ENCODE data around the gene CYP4Z1. TPM values are rescaled to one million over a fixed set of nuclear protein-coding genes. Genes with fewer than 3 reads are reported as not detected.
"Not testable (repeated sequence)": the region's sequence is repeated elsewhere in the genome, so short reads cannot be mapped to it uniquely, and the experiment has no call there.

CYP4Z1 gene
- total and polyA plus RNA-seq, 12 donors: 0.07 to 0.84 (median 0.28) TPM; not detected in 1

GRCh38 chr1:47113178-47113577 lies 46.1 kb downstream of the CYP4Z1 start:
- DNase-seq: no peak
- Histone ChIP-seq H3K4me3 (no peak overlapping the region), H3K27ac (no peak overlapping the region), H3K27me3 (no peaks in the 10 kb centered on the region), H3K36me3 (replicated peaks in 1 of 2) (no peaks in the 10 kb centered on the region), H3K9me3 (replicated peaks in 1 of 3) (no peaks in the 10 kb centered on the region), H3K4me1 (replicated peaks in 1 of 2) (no peaks in the 10 kb centered on the region)
- WGBS, 4 donors: 72 to 83% (median 80%) methylated on average over 4 of the region's 4 CpGs
- intact Hi-C loops (cut with DNase I): no loop called here
- TF ChIP-seq POLR2A (IDR thresholded peaks at IDR 0.05) (no peak), CTCF (IDR thresholded peaks at IDR 0.05) (no peak)

GRCh38 chr1:47121039-47121438 lies 54.0 kb downstream of the CYP4Z1 start:
- H3K4me1 ChIP-seq (replicated peaks in 1 of 2); DNase-seq; H3K27ac ChIP-seq; H3K27me3 ChIP-seq; intact Hi-C loops (cut with DNase I); H3K9me3 ChIP-seq (replicated peaks in 1 of 3); H3K4me3 ChIP-seq; H3K36me3 ChIP-seq (replicated peaks in 1 of 2): not testable (repeated sequence)
- 60 to 85% (median 72%) methylated on average over 1 of the region's 1 CpG for WGBS, 4 donors

GRCh38 chr1:47124834-47125233 lies 57.8 kb downstream of the CYP4Z1 start:
- intact Hi-C loops (cut with DNase I); H3K27me3 ChIP-seq; H3K9me3 ChIP-seq (replicated peaks in 1 of 3); H3K27ac ChIP-seq; H3K36me3 ChIP-seq (replicated peaks in 1 of 2); H3K4me1 ChIP-seq (replicated peaks in 1 of 2); H3K4me3 ChIP-seq; DNase-seq: not testable (repeated sequence)

GRCh38 chr1:47126997-47127396 lies 60.0 kb downstream of the CYP4Z1 start:
- H3K27ac ChIP-seq; H3K27me3 ChIP-seq; H3K4me3 ChIP-seq; H3K4me1 ChIP-seq (replicated peaks in 1 of 2); H3K9me3 ChIP-seq (replicated peaks in 1 of 3); intact Hi-C loops (cut with DNase I); DNase-seq; H3K36me3 ChIP-seq (replicated peaks in 1 of 2): not testable (repeated sequence)
- WGBS, 4 donors: 88 to 93% (median 92%) methylated on average over 2 of the region's 2 CpGs

GRCh38 chr1:47128221-47128620 lies 61.2 kb downstream of the CYP4Z1 start:
- Histone ChIP-seq H3K4me3 (no peak overlapping the region), H3K4me1 (replicated peaks in 1 of 2) (no peaks in the 10 kb centered on the region), H3K9me3 (replicated peaks in 1 of 3) (no peaks in the 10 kb centered on the region), H3K27me3 (no peaks in the 10 kb centered on the region), H3K36me3 (replicated peaks in 1 of 2) (no peaks in the 10 kb centered on the region), H3K27ac (no peak overlapping the region)
- no peak for DNase-seq
- 85 to 96% (median 88%) methylated on average over 1 of the region's 1 CpG for WGBS, 4 donors
- TF ChIP-seq CTCF (IDR thresholded peaks at IDR 0.05): no peak
- TF ChIP-seq POLR2A (IDR thresholded peaks at IDR 0.05): no peak
- intact Hi-C loops (cut with DNase I): no loop called here

- H3K4me1 ChIP-seq (replicated peaks in 1 of 2); H3K27ac ChIP-seq; H3K36me3 ChIP-seq (replicated peaks in 1 of 2); H3K4me3 ChIP-seq; intact Hi-C loops (cut with DNase I); DNase-seq; H3K27me3 ChIP-seq; H3K9me3 ChIP-seq (replicated peaks in 1 of 3): not testable (repeated sequence)
- WGBS, 4 donors: 60 to 72% (median 65%) methylated on average over 2 of the region's 2 CpGs
Observed at GRCh38 chr1:47128854-47129253, 61.8 kb downstream of the CYP4Z1 start.

- H3K4me1 ChIP-seq (replicated peaks in 1 of 2); H3K36me3 ChIP-seq (replicated peaks in 1 of 2); intact Hi-C loops (cut with DNase I); H3K27ac ChIP-seq; H3K27me3 ChIP-seq; H3K4me3 ChIP-seq; H3K9me3 ChIP-seq (replicated peaks in 1 of 3); DNase-seq: not testable (repeated sequence)
- WGBS, 4 donors: 64 to 75% (median 72%) methylated on average over 8 of the region's 8 CpGs
Observed at GRCh38 chr1:47129489-47130230, 62.6 kb downstream of the CYP4Z1 start.

GRCh38 chr1:47132665-47133064 lies 65.6 kb downstream of the CYP4Z1 start:
- H3K9me3 ChIP-seq (replicated peaks in 1 of 3); H3K27me3 ChIP-seq; H3K4me3 ChIP-seq; DNase-seq; H3K36me3 ChIP-seq (replicated peaks in 1 of 2); H3K4me1 ChIP-seq (replicated peaks in 1 of 2); intact Hi-C loops (cut with DNase I); H3K27ac ChIP-seq: not testable (repeated sequence)
- WGBS, 4 donors: 78 to 84% (median 80%) methylated on average over 3 of the region's 3 CpGs

All from adrenal gland (tissue), 12 donors.